Gastroesophageal sphincter (tissue), 3 donors: ENCODE measurements around the gene MTERF2.

Experiments used
- CTCF ChIP-seq, 4 experiments: fragments of 200-600 bp in 2 of 4; fragments of 450-650 bp in 2 of 4; sonication (generic) in 1 of 4; IDR thresholded peaks; one replicate each; pipeline ENCODE4 v1.5.1; 2017 to 2019; ENCODE audit warnings: antibody characterized with exemption in 4 of 4, mild to moderate bottlenecking in 2 of 4, moderate library complexity in 2 of 4
- EP300 ChIP-seq: sonication (generic); formaldehyde crosslinking; IDR thresholded peaks from one replicate; pipeline ENCODE4 v1.6.1; 2017; ENCODE audit warnings: antibody characterized with exemption, mild to moderate bottlenecking

DNA sequence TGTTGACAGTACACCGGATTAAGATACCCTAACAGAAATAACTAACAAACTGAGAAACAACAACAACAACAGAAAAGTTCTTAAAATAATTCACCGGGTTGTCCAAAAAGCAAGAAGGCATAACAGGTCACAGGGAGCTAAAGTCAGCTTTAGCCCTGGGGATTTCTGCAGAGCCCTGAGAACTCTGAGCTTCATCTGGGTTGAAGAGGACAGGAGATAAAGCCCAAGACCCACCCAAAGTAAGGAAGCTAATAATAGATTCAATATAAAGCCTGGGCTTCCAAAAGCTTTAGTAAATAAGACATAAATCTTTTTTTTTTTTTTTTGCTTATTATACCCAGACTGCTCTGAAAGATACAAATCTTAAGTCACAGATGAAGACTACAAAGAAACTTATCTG, 44.1 kb upstream of the MTERF2 start:
- no peak for TF ChIP-seq EP300
- TF ChIP-seq CTCF (IDR thresholded peaks at IDR 0.05), result no peak
